Measurements from ENCODE around the gene CST5.

DNA sequence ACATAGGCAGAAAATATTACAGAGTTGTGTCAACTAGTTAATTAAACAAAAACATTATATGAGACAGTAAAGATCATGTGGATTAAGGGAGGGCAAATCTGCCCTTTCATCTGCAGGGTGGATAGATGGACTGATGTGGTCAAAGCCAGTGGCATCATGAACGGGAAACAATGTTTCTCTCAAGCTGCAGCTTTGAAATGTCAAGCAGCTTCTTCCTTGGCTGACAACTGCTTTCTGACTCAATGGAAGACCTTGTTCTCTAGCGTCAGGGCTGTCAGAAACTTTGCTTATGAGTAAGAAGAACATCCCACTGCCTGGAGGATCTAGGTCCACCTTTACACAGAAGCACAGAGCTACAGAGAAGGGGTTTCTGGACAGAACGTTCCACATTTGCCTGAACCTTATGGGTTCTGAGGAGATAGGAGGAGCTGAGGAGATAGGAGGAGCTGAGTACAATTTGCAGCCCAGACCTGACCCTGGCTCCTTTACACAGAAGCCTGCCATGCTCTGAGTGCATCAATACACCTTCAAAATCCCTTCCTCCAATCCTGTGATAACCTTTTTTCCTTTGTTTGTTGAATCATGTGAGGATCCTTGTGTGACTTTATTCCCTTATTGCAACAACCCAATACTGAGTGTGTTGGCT is 6.1 kb downstream of the CST5 start:
- TF ChIP-seq EZH2phosphoT487 (IDR thresholded peaks at IDR 0.05; ENCODE audit: low read length): no peak
- TF ChIP-seq, protein P1, sequence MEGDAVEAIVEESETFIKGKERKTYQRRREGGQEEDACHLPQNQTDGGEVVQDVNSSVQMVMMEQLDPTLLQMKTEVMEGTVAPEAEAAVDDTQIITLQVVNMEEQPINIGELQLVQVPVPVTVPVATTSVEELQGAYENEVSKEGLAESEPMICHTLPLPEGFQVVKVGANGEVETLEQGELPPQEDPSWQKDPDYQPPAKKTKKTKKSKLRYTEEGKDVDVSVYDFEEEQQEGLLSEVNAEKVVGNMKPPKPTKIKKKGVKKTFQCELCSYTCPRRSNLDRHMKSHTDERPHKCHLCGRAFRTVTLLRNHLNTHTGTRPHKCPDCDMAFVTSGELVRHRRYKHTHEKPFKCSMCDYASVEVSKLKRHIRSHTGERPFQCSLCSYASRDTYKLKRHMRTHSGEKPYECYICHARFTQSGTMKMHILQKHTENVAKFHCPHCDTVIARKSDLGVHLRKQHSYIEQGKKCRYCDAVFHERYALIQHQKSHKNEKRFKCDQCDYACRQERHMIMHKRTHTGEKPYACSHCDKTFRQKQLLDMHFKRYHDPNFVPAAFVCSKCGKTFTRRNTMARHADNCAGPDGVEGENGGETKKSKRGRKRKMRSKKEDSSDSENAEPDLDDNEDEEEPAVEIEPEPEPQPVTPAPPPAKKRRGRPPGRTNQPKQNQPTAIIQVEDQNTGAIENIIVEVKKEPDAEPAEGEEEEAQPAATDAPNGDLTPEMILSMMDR (IDR thresholded peaks at IDR 0.05; ENCODE audit: low read length): no peak
